ENCODE results near the gene NUP188. TPM values are rescaled to one million over a fixed set of nuclear protein-coding genes. Genes with fewer than 3 reads are reported as not detected.

NUP188 gene
- total RNA-seq, 1 donor from 2014 or later: 36.5 TPM

GRCh38 chr9:129054163-129054851, 106.8 kb downstream of the NUP188 start:
- H3K36me3 ChIP-seq (ENCODE audit: control insufficient read depth in 3 of 3, insufficient read depth in 3 of 3, low read length in 3 of 3): peaks cover 21 to 27% (median 26%) of the 10 kb centered on the region in 3 donors
- H3K4me1 ChIP-seq (ENCODE audit: control insufficient read depth in 3 of 3, insufficient read depth in 3 of 3, low read length in 3 of 3): peaks cover 0 to 4% (median 4%) of the 10 kb centered on the region in 3 donors
- H3K4me3 ChIP-seq (ENCODE audit: low read length in 3 of 3): no peak overlapping the region
- no peak overlapping the region for H3K27ac ChIP-seq (ENCODE audit: low read depth, low read length)
- no peaks in the 10 kb centered on the region for H3K27me3 ChIP-seq (ENCODE audit: control insufficient read depth in 3 of 3, insufficient read depth in 3 of 3, low read length in 3 of 3)
- H3K9ac ChIP-seq (ENCODE audit: low read depth in 1 of 3, low read length in 3 of 3): no peak overlapping the region
- no peaks in the 10 kb centered on the region for H3K9me3 ChIP-seq (ENCODE audit: control insufficient read depth in 3 of 3, low read length in 3 of 3)

Other genes with a start within 250 kb of the NUP188 start
- 2.1 TPM for gene PKN3, start 245.2 kb upstream of the NUP188 start, total RNA-seq
- 2.6 TPM for gene ZDHHC12, start 223.6 kb upstream of the NUP188 start, total RNA-seq
- 14.6 TPM for gene ZER1, start 175.8 kb upstream of the NUP188 start, total RNA-seq
- gene TBC1D13, start 160.4 kb upstream of the NUP188 start, total RNA-seq: 9.4 TPM
- 19.3 TPM for gene ENDOG, start 129.2 kb upstream of the NUP188 start, total RNA-seq
- 11.0 TPM for gene SPOUT1, start 117.9 kb upstream of the NUP188 start, total RNA-seq
- 2.1 TPM for gene KYAT1, start 65.7 kb upstream of the NUP188 start, total RNA-seq
- gene LRRC8A, start 65.6 kb upstream of the NUP188 start, total RNA-seq: 9.9 TPM
- gene PHYHD1, start 26.7 kb upstream of the NUP188 start, total RNA-seq: 17.7 TPM
- 11.5 TPM for gene DOLK, start 96 bp upstream of the NUP188 start, total RNA-seq
- gene SH3GLB2, start 80.6 kb downstream of the NUP188 start, total RNA-seq: 25.1 TPM
- gene MIGA2, start 88.9 kb downstream of the NUP188 start, total RNA-seq: 12.0 TPM
- gene DOLPP1, start 133.4 kb downstream of the NUP188 start, total RNA-seq: 5.2 TPM
- 27.1 TPM for gene CRAT, start 163.1 kb downstream of the NUP188 start, total RNA-seq
- gene PTPA, start 163.7 kb downstream of the NUP188 start, total RNA-seq: 66.8 TPM
- gene IER5L, start 230.6 kb downstream of the NUP188 start, total RNA-seq: 16.7 TPM